H1 (cell line): ENCODE data around the gene UGT1A9. TPM values are rescaled to one million over a fixed set of nuclear protein-coding genes. Genes with fewer than 3 reads are reported as not detected.

Source experiments
- JUND ChIP-seq: IDR thresholded peaks from 2 replicates; pipeline ENCODE4 v1.6.1; 2011; ENCODE audit warnings: mild to moderate bottlenecking, improper control_type of control experiment, low read length
- polyA plus RNA-seq, 7 experiments: library from polyadenylated mRNA; depleted of rRNA in 3 of 7; stranded (reverse) in 5 of 7; unstranded in 2 of 7; fragments of >200 nt in 5 of 7; fragments of 200-250 nt in 2 of 7; gene quantifications; 1 replicate in 5 of 7; 2 replicates in 1 of 7; 4 replicates in 1 of 7; pipeline versions ENCODE4 v1.2.1 to v1.2.3, GENCODE V29; 2011 to 2013; ENCODE audit warnings: missing spikeins in 2 of 7, mixed read lengths in 2 of 7
- total RNA-seq: library from RNA; stranded (reverse); fragmentation: NEBNext Ultra II Directional; extraction: Animal tissue kit (Norgen Biotek cat#: 25700); gene quantifications from 2 replicates; pipeline ENCODE4 v1.2.1, GENCODE V29; 2021
- TF ChIP-seq, protein P1 (sequence below): IDR thresholded peaks from 2 replicates; pipeline ENCODE4 v1.6.1; 2012; ENCODE audit warnings: inconsistent platforms

UGT1A9 gene
- total and polyA plus RNA-seq, 2 of the 8 experiments (the other 6 are each of a cell fraction or from before 2014, with no cell fraction given) = not detected

DNA sequence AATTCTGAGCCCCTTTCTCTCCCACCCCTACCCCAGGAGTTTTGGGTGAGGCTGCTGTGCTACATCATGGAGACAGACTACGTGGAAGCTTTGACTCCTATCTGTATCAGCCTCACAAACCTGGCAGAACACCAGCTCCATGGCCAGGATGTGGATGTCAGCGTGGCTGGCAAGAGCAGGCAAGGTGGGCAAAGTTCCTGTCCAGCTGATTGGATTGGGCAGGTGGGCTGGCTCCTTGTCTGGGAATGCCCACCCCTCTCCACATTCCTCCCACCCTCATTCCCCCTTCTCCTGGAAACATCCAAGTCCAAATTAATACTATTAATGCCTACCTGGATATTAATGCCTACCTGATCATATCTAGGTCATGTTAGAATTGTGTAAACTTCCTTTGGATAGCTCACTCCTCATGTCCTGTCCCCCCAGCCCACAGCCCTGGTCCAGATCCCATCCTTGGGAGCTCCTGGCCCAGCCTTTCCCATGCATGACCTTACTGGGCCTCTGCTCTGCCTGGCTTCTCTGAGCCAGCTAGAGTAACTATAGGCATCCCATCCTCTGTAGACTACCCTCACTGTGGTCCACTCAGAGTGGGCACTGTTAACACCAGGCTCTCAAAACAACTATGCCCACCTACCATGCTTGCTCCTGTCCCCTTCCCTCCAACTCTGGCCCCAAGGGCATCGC lies 130.6 kb downstream of the UGT1A9 start (continued):
- no peak for TF ChIP-seq JUND
- TF ChIP-seq, protein P1, sequence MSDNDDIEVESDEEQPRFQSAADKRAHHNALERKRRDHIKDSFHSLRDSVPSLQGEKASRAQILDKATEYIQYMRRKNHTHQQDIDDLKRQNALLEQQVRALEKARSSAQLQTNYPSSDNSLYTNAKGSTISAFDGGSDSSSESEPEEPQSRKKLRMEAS = no peak
